GM12878 (cell line): Measurements from ENCODE around the gene COL13A1. TPM values are rescaled to one million over a fixed set of nuclear protein-coding genes. Genes with fewer than 3 reads are reported as not detected.

Source experiments
- ATAC-seq: fragments of 200-7000 bp; cut with Tn5 transposase; 3 replicates; pipeline ENCODE4 v1.9.1; 2020; ENCODE audit warnings: mild to moderate bottlenecking, moderate library complexity
- BruUV-seq: library from RNA; stranded (reverse); fragments of 400-500 nt; replicated peaks from 2 replicates; lab custom pipeline; 2021; lab: Mats Ljungman, UMichigan
- CTCF ChIA-PET: fragments of 300-600 bp; sonication (Branson Sonifier 250); formaldehyde crosslinking; extraction: SDS; loops from one replicate; lab custom pipeline; 2021; ENCODE audit warnings: inconsistent platforms; lab: Yijun Ruan, JAX
- POLR2A ChIA-PET: fragments of 350-600 bp; formaldehyde crosslinking; extraction: SDS; loops from one replicate; lab custom pipeline; 2021; ENCODE audit warnings: inconsistent platforms; lab: Charles Lee
- RAD21 ChIA-PET: fragments of 300-600 bp; sonication (Branson Sonifier 250); formaldehyde crosslinking; loops from one replicate; lab custom pipeline; 2023; ENCODE audit warnings: antibody characterized with exemption; ENCODE audit not compliant: unreplicated experiment; lab: Charles Lee
- SMC1A ChIA-PET: fragments of 300-600 bp; sonication (Branson Sonifier 250); formaldehyde crosslinking; loops from one replicate; lab custom pipeline; 2023; ENCODE audit not compliant: unreplicated experiment, uncharacterized antibody; lab: Charles Lee
- DNase-seq: peaks from one replicate; pipeline ENCODE4 v3.0.0-alpha.2; 2011; ENCODE audit warnings: low read depth, low spot score
- FAIRE-seq: peaks from 3 replicates; lab custom pipeline; 2011; peaks lifted over from hg19 to GRCh38; lab: Jason Lieb, UNC
- H2AFZ ChIP-seq: 2 replicates; pipeline ENCODE4 v1.6.0; 2011; ENCODE audit warnings: low read depth, low read length, control low read depth; ENCODE audit not compliant: control insufficient read depth
- H3K27ac ChIP-seq: 2 replicates; pipeline ENCODE4 v1.5.1; 2011; ENCODE audit warnings: control low read depth; ENCODE audit not compliant: control insufficient read depth, insufficient read depth
- H3K27me3 ChIP-seq, 2 experiments: replicated peaks in 1 of 2; 2 replicates each; pipeline versions ENCODE4 v1.6.0 to v1.6.1; 2011; ENCODE audit warnings: low read length in 1 of 2; ENCODE audit not compliant: control insufficient read depth in 2 of 2, insufficient read depth in 2 of 2
- H3K36me3 ChIP-seq, 2 experiments: 2 replicates each; pipeline ENCODE4 v1.5.1; 2011; ENCODE audit warnings: low read length in 1 of 2; ENCODE audit not compliant: control insufficient read depth in 2 of 2, insufficient read depth in 2 of 2
- H3K4me1 ChIP-seq: 2 replicates; pipeline ENCODE4 v1.6.1; 2011; ENCODE audit warnings: mild to moderate bottlenecking, low read length, moderate library complexity, mixed read lengths; ENCODE audit not compliant: control insufficient read depth, insufficient read depth
- H3K4me2 ChIP-seq: 2 replicates; pipeline ENCODE4 v1.6.0; 2011; ENCODE audit warnings: control low read depth; ENCODE audit not compliant: control insufficient read depth, insufficient read depth
- H3K4me3 ChIP-seq: fragments of 200-600 bp; sonication (generic); 2 replicates; pipeline ENCODE4 v1.5.1; 2016
- H3K79me2 ChIP-seq: 2 replicates; pipeline ENCODE4 v1.6.0; 2011; ENCODE audit warnings: low read length; ENCODE audit not compliant: control insufficient read depth, insufficient read depth
- H3K9ac ChIP-seq: 2 replicates; pipeline ENCODE4 v1.8.0; 2011; ENCODE audit warnings: low read length, control low read depth, mixed read lengths; ENCODE audit not compliant: control insufficient read depth, insufficient read depth
- H3K9me3 ChIP-seq: replicated peaks from 3 replicates; pipeline ENCODE4 v1.5.1; 2011; ENCODE audit warnings: mild to moderate bottlenecking, low read length; ENCODE audit not compliant: control insufficient read depth, insufficient read depth
- H4K20me1 ChIP-seq: 2 replicates; pipeline ENCODE4 v1.6.0; 2011; ENCODE audit not compliant: control insufficient read depth, insufficient read depth
- SREBF1 ChIP-seq: IDR thresholded peaks from 2 replicates; pipeline ENCODE4 v1.6.1; 2012; ENCODE audit warnings: mild to moderate bottlenecking, low read length
- WGBS: methylation state at CpG from one replicate; pipeline ENCODE4 v1.1.6; 2016; ENCODE audit warnings: low lambda C conversion rate; ENCODE audit not compliant: insufficient replicate concordance, insufficient coverage; ENCODE audit errors: missing lambda C conversion rate; 5-methylcytosine and 5-hydroxymethylcytosine counted together
- in situ Hi-C: fragments of 300-500 bp; cut with MboI; formaldehyde crosslinking; loops from 9 replicates; pipeline ENCODE4 v1.14.3; 2018; ENCODE audit warnings: mixed read lengths
- intact Hi-C: fragments of 100-400 bp; cut with micrococcal nuclease; formaldehyde crosslinking; loops from one replicate; pipeline ENCODE4 v1.14.2; 2022; ENCODE audit not compliant: unreplicated experiment
- polyA plus RNA-seq, 11 experiments: library from polyadenylated mRNA; depleted of rRNA in 4 of 11; unstranded in 6 of 11; stranded (reverse) in 5 of 11; fragments of >200 nt; fragmentation: Nextera tagmentation in 4 of 11; fragmentation: Illumina TruSeq in 1 of 11; extraction: Ambion mirVana in 4 of 11; extraction: Trizol in 1 of 11; gene quantifications; 1 replicate in 1 of 11; 2 replicates in 10 of 11; pipeline versions ENCODE4 v1.2.1 to v1.2.3, GENCODE V29; 2011 to 2016; ENCODE audit warnings: inconsistent platforms in 2 of 11, missing spikeins in 2 of 11, low read depth in 1 of 11
- total RNA-seq, 4 experiments: library from RNA; depleted of rRNA in 3 of 4; stranded (reverse); fragments of >200 nt in 3 of 4; fragmentation: Illumina TruSeq in 1 of 4; extraction: Trizol in 1 of 4; gene quantifications; 2 replicates each; pipeline versions ENCODE4 v1.2.1 to v1.2.3, GENCODE V29; 2013 to 2021
- TF ChIP-seq, protein P1 (sequence below): fragments of 450-650 bp; IDR thresholded peaks from 2 replicates; pipeline ENCODE4 v1.6.1; 2017; ENCODE audit warnings: mild to moderate bottlenecking
- TF ChIP-seq, protein P2 (sequence below): fragments of 450-650 bp; formaldehyde crosslinking; IDR thresholded peaks from 2 replicates; pipeline ENCODE4 v1.4.0; 2022; ENCODE audit warnings: mild to moderate bottlenecking, moderate library complexity

Gene COL13A1
- total and polyA plus RNA-seq, 10 of the 15 experiments (the other 5 are each of a cell fraction or from before 2014, with no cell fraction given), result 0.03 to 0.15 (median 0.05) TPM; not detected in 7

DNA sequence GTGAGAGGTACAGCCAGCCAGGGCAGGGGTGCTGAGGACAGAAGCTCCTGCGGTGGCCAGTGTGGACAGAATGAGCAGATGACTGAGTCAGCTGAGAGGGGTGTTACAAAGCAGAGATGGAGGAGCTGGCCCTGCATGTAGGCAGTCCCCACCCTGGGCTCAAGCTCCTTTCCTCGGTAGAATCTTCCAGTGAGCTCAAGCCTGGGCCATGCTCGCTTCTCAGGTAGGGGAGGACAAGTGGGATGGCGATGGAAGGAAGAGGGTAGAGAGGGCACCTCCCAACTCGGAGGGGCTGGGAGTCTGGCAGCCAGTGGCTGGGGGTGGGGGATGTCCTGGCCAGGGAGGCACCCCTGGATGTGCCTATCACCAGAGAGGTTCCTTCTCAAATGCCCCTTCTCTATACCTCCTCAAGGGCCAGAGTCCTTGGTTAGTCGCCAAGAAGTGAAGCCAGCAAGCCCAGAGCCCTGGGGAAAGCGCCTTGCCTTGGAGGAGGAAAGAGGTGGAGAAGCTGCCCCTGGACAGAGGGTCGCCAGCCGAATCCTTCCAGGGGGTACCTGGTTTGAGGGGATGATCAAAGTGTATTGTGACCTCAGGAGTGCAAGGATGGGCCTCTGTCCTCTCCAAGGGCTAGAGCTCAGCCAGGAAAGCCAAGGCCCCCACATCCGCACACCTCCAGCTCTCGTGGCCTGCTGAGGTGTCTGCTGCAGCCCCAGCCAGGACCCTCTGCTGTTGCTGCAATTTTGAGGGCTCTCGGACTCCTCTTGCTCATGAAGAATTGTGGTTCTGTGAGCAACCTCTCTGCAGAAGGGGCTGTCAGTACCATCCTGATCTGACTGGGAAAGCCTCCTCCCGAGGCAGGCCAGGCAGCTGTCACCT, 162.4 kb downstream of the COL13A1 start:
- no peak for FAIRE-seq
- WGBS, result 15% methylated on average over 13 of the region's 13 CpGs

More for the DNA sequence above, 162.4 kb downstream of the COL13A1 start:
- Histone ChIP-seq H3K27me3 (peaks cover 2 to 6% of the 10 kb centered on the region in 2 experiments; a peak in 3 of 4 replicates), H4K20me1 (no peaks in the 10 kb centered on the region), H2AFZ (no peak overlapping the region), H3K9ac (no peak overlapping the region), H3K4me1 (no peaks in the 10 kb centered on the region), H3K4me3 (no peak overlapping the region), H3K79me2 (no peaks in the 10 kb centered on the region), H3K36me3 (no peaks in the 10 kb centered on the region), H3K9me3 (no peaks in the 10 kb centered on the region)
- RAD21 ChIA-PET, result interaction anchor here (1.2 kb wide), 1 partner anchor 182 kb away, joined by 4 read pairs; the partner anchor contains the start of gene TYSND1
- SMC1A ChIA-PET, result no interaction called here
- no TSS peak for BruUV-seq
- POLR2A ChIA-PET, result interaction anchor here (0.5 kb wide), 1 partner anchor 1484 kb away, joined by 5 read pairs; no protein-coding TSS in a partner anchor
- in situ Hi-C loops, result no loop called here
- TF ChIP-seq SREBF1, result no peak
- TF ChIP-seq, protein P1, sequence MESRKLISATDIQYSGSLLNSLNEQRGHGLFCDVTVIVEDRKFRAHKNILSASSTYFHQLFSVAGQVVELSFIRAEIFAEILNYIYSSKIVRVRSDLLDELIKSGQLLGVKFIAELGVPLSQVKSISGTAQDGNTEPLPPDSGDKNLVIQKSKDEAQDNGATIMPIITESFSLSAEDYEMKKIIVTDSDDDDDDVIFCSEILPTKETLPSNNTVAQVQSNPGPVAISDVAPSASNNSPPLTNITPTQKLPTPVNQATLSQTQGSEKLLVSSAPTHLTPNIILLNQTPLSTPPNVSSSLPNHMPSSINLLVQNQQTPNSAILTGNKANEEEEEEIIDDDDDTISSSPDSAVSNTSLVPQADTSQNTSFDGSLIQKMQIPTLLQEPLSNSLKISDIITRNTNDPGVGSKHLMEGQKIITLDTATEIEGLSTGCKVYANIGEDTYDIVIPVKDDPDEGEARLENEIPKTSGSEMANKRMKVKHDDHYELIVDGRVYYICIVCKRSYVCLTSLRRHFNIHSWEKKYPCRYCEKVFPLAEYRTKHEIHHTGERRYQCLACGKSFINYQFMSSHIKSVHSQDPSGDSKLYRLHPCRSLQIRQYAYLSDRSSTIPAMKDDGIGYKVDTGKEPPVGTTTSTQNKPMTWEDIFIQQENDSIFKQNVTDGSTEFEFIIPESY, result no peak
- TF ChIP-seq, protein P2, sequence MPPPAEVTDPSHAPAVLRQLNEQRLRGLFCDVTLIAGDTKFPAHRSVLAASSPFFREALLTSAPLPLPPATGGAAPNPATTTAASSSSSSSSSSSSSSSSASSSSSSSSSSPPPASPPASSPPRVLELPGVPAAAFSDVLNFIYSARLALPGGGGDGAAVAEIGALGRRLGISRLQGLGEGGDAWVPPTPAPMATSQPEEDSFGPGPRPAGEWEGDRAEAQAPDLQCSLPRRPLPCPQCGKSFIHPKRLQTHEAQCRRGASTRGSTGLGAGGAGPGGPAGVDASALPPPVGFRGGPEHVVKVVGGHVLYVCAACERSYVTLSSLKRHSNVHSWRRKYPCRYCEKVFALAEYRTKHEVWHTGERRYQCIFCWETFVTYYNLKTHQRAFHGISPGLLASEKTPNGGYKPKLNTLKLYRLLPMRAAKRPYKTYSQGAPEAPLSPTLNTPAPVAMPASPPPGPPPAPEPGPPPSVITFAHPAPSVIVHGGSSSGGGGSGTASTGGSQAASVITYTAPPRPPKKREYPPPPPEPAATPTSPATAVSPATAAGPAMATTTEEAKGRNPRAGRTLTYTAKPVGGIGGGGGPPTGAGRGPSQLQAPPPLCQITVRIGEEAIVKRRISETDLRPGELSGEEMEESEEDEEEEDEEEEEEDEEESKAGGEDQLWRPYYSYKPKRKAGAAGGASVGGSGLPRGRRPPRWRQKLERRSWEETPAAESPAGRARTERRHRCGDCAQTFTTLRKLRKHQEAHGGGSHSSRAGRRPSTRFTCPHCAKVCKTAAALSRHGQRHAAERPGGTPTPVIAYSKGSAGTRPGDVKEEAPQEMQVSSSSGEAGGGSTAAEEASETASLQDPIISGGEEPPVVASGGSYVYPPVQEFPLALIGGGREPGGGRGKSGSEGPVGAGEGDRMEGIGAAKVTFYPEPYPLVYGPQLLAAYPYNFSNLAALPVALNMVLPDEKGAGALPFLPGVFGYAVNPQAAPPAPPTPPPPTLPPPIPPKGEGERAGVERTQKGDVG (CRISPR knock-in tag), result no peak
- TF ChIP-seq, all 136 proteins: peak for 0
- no peak for DNase-seq
- intact Hi-C loops, result no loop called here
- Histone ChIP-seq H3K4me2 (no peak overlapping the region), H3K27ac (no peak overlapping the region)
- ATAC-seq, result no peak
- CTCF ChIA-PET, result no interaction called here
